ENCODE results near the gene MAPKAPK3. TPM values are rescaled to one million over a fixed set of nuclear protein-coding genes. Genes with fewer than 3 reads are reported as not detected.

The MAPKAPK3 gene
- total and polyA plus RNA-seq, 2 of the 8 experiments (the other 6 are each of a cell fraction or from before 2014, with no cell fraction given): 65.4 to 99.8 TPM

- H4K5ac ChIP-seq (ENCODE audit: insufficient read length, low read depth, low read length): no peak overlapping the region
- H2BK15ac ChIP-seq (ENCODE audit: low read length): no peak overlapping the region
- H3K9ac ChIP-seq (replicated peaks in 1 of 4; ENCODE audit: extremely low read depth in 1 of 4, low read depth in 3 of 4, low read length in 3 of 4): no peak overlapping the region; a peak in 1 of 7 replicates
- peaks cover 0 to 8% (median 4%) of the 10 kb centered on the region in 4 experiments; a peak in 3 of 8 replicates for H3K36me3 ChIP-seq (ENCODE audit: control insufficient read depth in 2 of 4, insufficient read depth in 4 of 4, low read length in 3 of 4)
- no peak overlapping the region for H2BK120ac ChIP-seq (replicated peaks; ENCODE audit: low read depth, low read length)
- peaks cover 0 to 18% (median 6%) of the 10 kb centered on the region in 4 experiments; a peak in 6 of 7 replicates for H3K4me1 ChIP-seq (replicated peaks in 1 of 4; ENCODE audit: control insufficient read depth in 3 of 4, insufficient read depth in 4 of 4, low read length in 3 of 4)
- no peak overlapping the region for H2AFZ ChIP-seq (ENCODE audit: low read length)
- H2BK20ac ChIP-seq (ENCODE audit: low read length): no peak overlapping the region
- TF ChIP-seq CTBP2 (IDR thresholded peaks at IDR 0.05; ENCODE audit: borderline replicate concordance, insufficient read depth, insufficient read length, low read length) (no peak), EP300 (IDR thresholded peaks at IDR 0.05; ENCODE audit: borderline replicate concordance in 1 of 2, low read depth in 2 of 2, low read length in 2 of 2) (no peak), POLR2A (IDR thresholded peaks at IDR 0.05; ENCODE audit: control extremely low read depth in 1 of 2, low read depth in 2 of 2, low read length in 2 of 2) (no peak), BRCA1 (IDR thresholded peaks at IDR 0.05; ENCODE audit: low read depth, low read length) (no peak), ASH2L (IDR thresholded peaks at IDR 0.05; ENCODE audit: low read length) (no peak), SP1 (IDR thresholded peaks at IDR 0.05; ENCODE audit: low read depth, low read length) (no peak)
- H3K9me3 ChIP-seq (ENCODE audit: insufficient read depth in 2 of 2, low read depth in 1 of 2, low read length in 1 of 2): no peaks in the 10 kb centered on the region
- H2BK5ac ChIP-seq (ENCODE audit: low read depth, low read length): no peak overlapping the region
- no peak overlapping the region for H3K14ac ChIP-seq (ENCODE audit: insufficient read length)
- WGBS, 2 experiments (ENCODE audit: extremely low coverage in 1 of 2, insufficient coverage in 1 of 2, insufficient read length in 1 of 2, insufficient replicate concordance in 2 of 2, low coverage in 1 of 2, low lambda C conversion rate in 2 of 2, missing lambda C conversion rate in 1 of 2): 82% methylated on average over 8 of the region's 8 CpGs; no CpG with 5 or more reads in 1 of the 2 experiments
- H4K8ac ChIP-seq (ENCODE audit: extremely low read depth, insufficient read depth, low read length): no peak overlapping the region
- DNase-seq (ENCODE audit: low read depth in 1 of 2, low spot score in 2 of 2) (no peak), FAIRE-seq (no peak)
- H3K23ac ChIP-seq (ENCODE audit: insufficient read length): no peak overlapping the region
- no peak overlapping the region for H3K4me3 ChIP-seq (ENCODE audit: extremely low read depth in 1 of 4, insufficient read depth in 2 of 4, low read depth in 3 of 4, low read length in 4 of 4)
- H3K4ac ChIP-seq (replicated peaks; ENCODE audit: insufficient read length, low read depth, low read length): no peak overlapping the region
- H3K27ac ChIP-seq (ENCODE audit: low read depth, low read length): no peak overlapping the region
- H3K23me2 ChIP-seq (ENCODE audit: low read depth, low read length): no peaks in the 10 kb centered on the region
- H3K79me2 ChIP-seq (ENCODE audit: control insufficient read depth in 1 of 2, insufficient read depth in 2 of 2, low read length in 2 of 2): no peaks in the 10 kb centered on the region
- no peak overlapping the region for H3K18ac ChIP-seq (ENCODE audit: extremely low read depth, low read length)
- ChIA-PET CTCF (ENCODE audit: partially characterized antibody) (interaction anchor here (0.8 to 63.8 kb wide), 5 partner anchors 25 to 236 kb away, joined by 3 to 1262 read pairs (median 3); partner anchors contain the start of genes CISH, DOCK3 and MAPKAPK3), POLR2A (ENCODE audit: partially characterized antibody) (interaction anchor here (0.8 to 1.6 kb wide), 4 partner anchors 9 to 32 kb away, joined by 3 to 7 read pairs (median 6); no protein-coding TSS in a partner anchor)
- peaks cover 2% of the 10 kb centered on the region in 2 experiments for H4K20me1 ChIP-seq (replicated peaks in 1 of 2; ENCODE audit: control insufficient read depth in 1 of 2, insufficient read depth in 2 of 2, low read length in 2 of 2)
- no peak overlapping the region for H2AK5ac ChIP-seq (ENCODE audit: low read depth, low read length)
- no peak overlapping the region for H3K56ac ChIP-seq (replicated peaks; ENCODE audit: insufficient read length, low read depth, low read length)
- H3K79me1 ChIP-seq (ENCODE audit: low read depth, low read length): no peaks in the 10 kb centered on the region; the same call in none of the 2 replicates
- H3K4me2 ChIP-seq (ENCODE audit: insufficient read depth in 1 of 2, low read depth in 2 of 2, low read length in 2 of 2): no peak overlapping the region
- H4K91ac ChIP-seq (replicated peaks; ENCODE audit: insufficient read length, low read length): no peak overlapping the region
- no peak overlapping the region for H2BK12ac ChIP-seq (ENCODE audit: low read depth, low read length)
- H3K27me3 ChIP-seq (replicated peaks in 1 of 4; ENCODE audit: control insufficient read depth in 3 of 4, extremely low read depth in 1 of 4, insufficient read depth in 3 of 4, low read length in 3 of 4): no peaks in the 10 kb centered on the region
Measured at GRCh38 chr3:50649451-50649931, 32.5 kb downstream of the MAPKAPK3 start.
